ENCODE measurements around the gene CRHR1. TPM values are rescaled to one million over a fixed set of nuclear protein-coding genes. Genes with fewer than 3 reads are reported as not detected.

The CRHR1 gene
- total and polyA plus RNA-seq, 2 of the 4 experiments (the other 2 are of a cell fraction) = not detected

GRCh38 chr17:45788057-45788456 is 3.9 kb downstream of the CRHR1 start:
- no peak overlapping the region for H2BK20ac ChIP-seq (ENCODE audit: low read depth, low read length)
- BruUV-seq (replicated peaks) = no TSS peak
- ATAC-seq (ENCODE audit: low read depth) = no peak
- no peak overlapping the region for H3K9ac ChIP-seq (ENCODE audit: low read depth, low read length)
- in situ Hi-C loops (cut with MboI; ENCODE audit: low sequenced_read_pairs) (no loop called here), dilution Hi-C loops (cut with HindIII; ENCODE audit: low sequenced_read_pairs, unreplicated experiment) (no loop called here), intact Hi-C loops (cut with micrococcal nuclease) (loop anchor here (2.0 kb wide), 1 partner anchor 29 kb away; no protein-coding TSS in a partner anchor)
- H3K18ac ChIP-seq (ENCODE audit: low read depth, low read length) = no peak overlapping the region
- H3K79me1 ChIP-seq (ENCODE audit: low read depth in 1 of 2, low read length in 2 of 2) = no peaks in the 10 kb centered on the region
- no peak overlapping the region for H3K4ac ChIP-seq (ENCODE audit: low read depth, low read length)
- H4K5ac ChIP-seq (ENCODE audit: low read depth, low read length) = no peak overlapping the region
- H3K36me3 ChIP-seq (ENCODE audit: control insufficient read depth, insufficient read depth, low read length) = no peaks in the 10 kb centered on the region
- TF ChIP-seq MAFK (IDR thresholded peaks at IDR 0.05; ENCODE audit: low read depth, low read length) = no peak
- no peaks in the 10 kb centered on the region for H3K9me3 ChIP-seq (ENCODE audit: control insufficient read depth, insufficient read depth, low read length)
- no peak for DNase-seq
- no peak overlapping the region for H3K56ac ChIP-seq (ENCODE audit: extremely low read depth, insufficient read depth, low read length)
- H3K27me3 ChIP-seq (ENCODE audit: control insufficient read depth, insufficient read depth, low read length) = peaks cover 82% of the 10 kb centered on the region
- H2BK5ac ChIP-seq (ENCODE audit: low read depth, low read length, poor library complexity, severe bottlenecking) = no peak overlapping the region
- no peaks in the 10 kb centered on the region for H3K9me1 ChIP-seq (ENCODE audit: insufficient read depth, low read length)
- ChIA-PET CTCF (no interaction called here), POLR2A (ENCODE audit: unreplicated experiment) (no interaction called here)
- no peak overlapping the region for H2BK120ac ChIP-seq (ENCODE audit: low read depth, low read length)
- no peak overlapping the region for H3K4me2 ChIP-seq (ENCODE audit: low read depth, low read length)
- no peak overlapping the region for H2AK9ac ChIP-seq (replicated peaks; ENCODE audit: low read depth, low read length, poor library complexity)
- no peak overlapping the region for H4K8ac ChIP-seq (ENCODE audit: low read depth in 2 of 2, low read length in 2 of 2)
- H3K4me3 ChIP-seq (ENCODE audit: insufficient read depth, low read depth, low read length) = no peak overlapping the region
- no peak overlapping the region for H2AK5ac ChIP-seq (ENCODE audit: low read depth, low read length)
- H3K27ac ChIP-seq (ENCODE audit: insufficient read depth, low read length) = no peak overlapping the region
- H3K4me1 ChIP-seq (ENCODE audit: control insufficient read depth, insufficient read depth, low read length) = peaks cover 1% of the 10 kb centered on the region; the same call in 1 of the 2 replicates
- H4K91ac ChIP-seq (ENCODE audit: insufficient read depth, low read depth, low read length) = no peak overlapping the region
- H4K20me1 ChIP-seq (ENCODE audit: insufficient read depth, low read length) = no peaks in the 10 kb centered on the region
- H3K23ac ChIP-seq (ENCODE audit: low read depth, low read length) = no peak overlapping the region
- H2BK15ac ChIP-seq (ENCODE audit: low read depth, low read length) = no peak overlapping the region
- no CpG with 5 or more reads among the region's 3 CpGs for WGBS, 2 experiments (ENCODE audit: extremely low coverage in 2 of 2, insufficient read length in 1 of 2)
- H3K14ac ChIP-seq (replicated peaks; ENCODE audit: low read depth, low read length) = no peak overlapping the region
- H2AFZ ChIP-seq (replicated peaks; ENCODE audit: low read length, poor library complexity) = no peak overlapping the region
